GM18873 (cell line): ENCODE data around the gene TNFSF9.
"Not testable (repeated sequence)": the region's sequence is repeated elsewhere in the genome, so short reads cannot be mapped to it uniquely, and the experiment has no call there.

ENCODE experiments used
- ATAC-seq: cut with Tn5 transposase; IDR thresholded peaks from one replicate; pipeline ENCODE4 v1.9.1; 2021; ENCODE audit warnings: mild to moderate bottlenecking, moderate library complexity, moderate number of reproducible peaks; ENCODE audit not compliant: unreplicated experiment, low FRiP score

Gene TNFSF9

GRCh38 chr19:6531163-6531955, 533 bp downstream of the TNFSF9 start:
- ATAC-seq, result peak; percentile 13

DNA sequence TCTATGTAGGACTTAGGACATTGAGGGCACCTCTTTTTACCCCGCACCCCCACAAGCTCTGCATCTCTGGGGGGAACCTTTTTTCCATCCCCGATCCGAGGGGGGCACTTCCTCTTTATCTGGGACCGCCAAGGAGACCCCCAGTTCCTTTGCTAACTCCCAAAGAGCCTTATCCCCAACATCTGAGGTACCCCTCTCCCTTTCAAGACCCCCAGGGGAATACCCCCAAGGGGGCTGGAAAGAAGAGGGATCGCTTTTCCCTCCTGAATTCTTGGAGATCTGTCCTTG, 1.1 kb downstream of the TNFSF9 start:
- no peak for ATAC-seq

DNA sequence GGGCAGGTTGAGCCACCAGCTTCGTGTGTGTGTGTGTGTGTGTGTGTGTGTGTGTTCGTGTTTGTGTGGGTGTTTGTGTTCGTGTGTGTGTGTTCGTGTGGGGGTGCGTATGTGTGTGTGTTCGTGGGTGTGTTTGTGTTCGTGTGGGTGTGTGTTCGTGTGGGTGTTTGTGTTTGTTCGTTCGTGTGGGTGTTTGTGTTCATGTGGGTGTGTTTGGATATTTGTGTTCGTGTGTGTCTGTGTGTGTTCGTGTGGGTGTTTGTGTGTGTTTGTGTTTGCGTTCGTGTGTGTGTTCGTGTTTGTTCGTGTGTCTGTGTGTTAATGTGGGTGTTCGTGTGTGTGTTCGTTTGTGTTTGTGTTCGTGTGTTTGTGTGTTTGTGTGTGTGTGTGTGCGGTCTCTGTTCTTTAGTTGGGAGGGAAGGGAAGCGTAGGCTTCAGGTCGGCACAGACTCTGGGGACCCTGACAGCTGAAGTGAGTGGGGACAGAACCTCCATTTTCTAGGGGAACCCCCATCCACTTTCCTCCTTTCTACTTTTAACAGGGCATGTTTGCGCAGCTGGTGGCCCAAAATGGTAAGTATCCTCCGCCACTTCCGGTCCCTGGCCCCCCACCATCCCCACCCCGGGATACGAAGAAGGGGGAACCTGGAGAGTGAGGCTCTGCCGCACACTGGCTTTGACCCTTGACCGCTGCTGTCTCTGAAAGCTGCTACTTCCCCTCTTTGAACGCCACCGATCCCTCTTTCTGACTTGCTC, 1.6 kb downstream of the TNFSF9 start:
- no peak for ATAC-seq

DNA sequence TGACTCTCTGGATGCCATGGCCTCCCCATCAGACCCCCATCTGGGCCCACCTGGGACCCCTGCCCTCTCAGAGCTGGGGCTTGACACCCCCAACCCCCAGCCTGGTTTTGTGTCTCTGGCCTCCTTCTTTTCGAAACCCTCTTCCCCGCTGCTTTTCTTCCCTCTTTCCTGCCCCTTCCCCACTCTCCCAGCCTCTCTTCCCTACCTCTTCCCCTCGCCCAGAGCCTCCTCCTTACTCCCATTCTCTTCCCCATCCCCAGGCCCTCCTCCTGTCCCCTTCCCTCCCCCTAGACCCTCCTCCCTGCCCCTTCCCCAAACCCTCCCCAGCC, 2.1 kb downstream of the TNFSF9 start:
- ATAC-seq, result no peak

DNA sequence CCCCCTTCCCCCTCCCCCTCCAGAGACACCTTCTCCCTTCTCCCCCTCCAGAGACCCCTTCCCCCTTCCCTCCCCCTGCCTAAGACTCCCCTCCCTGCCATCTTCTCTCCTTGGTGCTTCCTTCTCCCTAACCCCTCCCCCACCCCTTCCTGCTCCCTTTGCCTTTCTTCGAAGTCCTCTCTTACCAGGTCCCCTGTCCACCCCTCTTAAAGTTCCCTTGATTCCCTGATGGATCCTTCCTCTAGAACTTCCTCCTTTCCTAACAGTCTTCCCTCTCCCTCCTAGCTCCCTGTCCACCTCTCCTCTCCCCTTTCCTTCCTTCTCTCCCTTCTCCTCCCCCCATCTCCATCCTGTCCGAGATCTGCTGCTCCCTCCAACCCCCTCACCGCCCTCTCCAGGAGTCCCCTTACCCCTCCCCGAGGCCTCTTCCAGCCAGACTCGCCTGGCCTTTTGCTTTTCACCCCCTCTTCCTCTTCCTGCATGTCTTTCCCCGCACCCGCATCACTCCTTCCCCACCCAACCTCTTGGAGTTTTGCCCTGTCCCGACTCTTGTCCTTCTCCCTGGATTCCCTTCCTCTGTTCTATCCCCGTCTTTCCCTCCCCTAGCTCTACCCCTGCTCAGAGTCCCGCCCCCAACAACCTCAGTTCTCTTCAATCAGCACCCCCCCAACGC, 3.1 kb downstream of the TNFSF9 start:
- no peak for ATAC-seq

- no peak for ATAC-seq
Measured at GRCh38 chr19:6534451-6535093, 3.7 kb downstream of the TNFSF9 start.

GRCh38 chr19:6535558-6536137, 4.8 kb downstream of the TNFSF9 start:
- ATAC-seq, result no peak

DNA sequence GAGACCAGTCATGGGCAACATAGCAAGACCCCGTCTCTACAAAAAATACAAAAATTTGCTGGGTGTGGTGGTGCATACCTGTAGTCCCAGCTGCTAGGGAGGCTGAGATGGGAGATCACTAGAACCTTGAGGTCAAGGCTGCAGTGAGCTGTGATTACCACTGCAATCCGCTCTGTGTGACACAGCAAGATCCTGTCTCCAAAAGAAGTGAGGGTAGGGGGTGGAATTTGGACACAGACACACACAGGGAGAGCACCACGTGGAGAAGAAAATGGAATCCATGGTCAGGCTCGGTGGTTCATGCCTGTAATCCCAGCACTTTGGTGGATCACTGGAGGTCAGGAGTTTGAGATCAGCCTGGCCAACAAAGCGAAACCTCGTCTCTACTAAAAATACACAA, 8.7 kb downstream of the TNFSF9 start:
- no peak for ATAC-seq

GRCh38 chr19:6540918-6541689, 10.3 kb downstream of the TNFSF9 start:
- ATAC-seq, result no peak

GRCh38 chr19:6543866-6544347, 13.1 kb downstream of the TNFSF9 start:
- no peak for ATAC-seq

GRCh38 chr19:6550679-6551078, 19.9 kb downstream of the TNFSF9 start:
- not testable (repeated sequence) for ATAC-seq

DNA sequence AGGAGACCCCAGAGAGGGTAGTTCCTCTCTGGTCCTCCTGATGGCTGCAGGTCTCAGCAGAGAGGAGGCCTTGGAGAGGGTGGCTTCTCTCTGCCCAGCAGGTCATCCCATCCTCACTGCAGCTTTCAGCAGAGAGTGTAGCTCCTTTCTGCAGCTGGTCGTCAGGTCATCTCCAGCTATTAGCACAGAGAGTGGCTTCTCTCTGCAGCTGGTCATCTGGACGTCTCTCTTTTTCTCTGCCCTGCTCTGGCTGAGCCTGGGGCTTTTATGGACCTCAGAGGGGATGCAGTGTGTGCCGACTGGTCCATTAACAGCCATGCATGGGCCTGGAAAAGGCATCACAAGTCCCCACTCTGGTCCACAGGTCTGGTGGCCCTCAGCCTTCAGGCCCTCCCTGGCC, 20.3 kb downstream of the TNFSF9 start:
- no peak for ATAC-seq

GRCh38 chr19:6551607-6552450, 21.0 kb downstream of the TNFSF9 start:
- no peak for ATAC-seq

DNA sequence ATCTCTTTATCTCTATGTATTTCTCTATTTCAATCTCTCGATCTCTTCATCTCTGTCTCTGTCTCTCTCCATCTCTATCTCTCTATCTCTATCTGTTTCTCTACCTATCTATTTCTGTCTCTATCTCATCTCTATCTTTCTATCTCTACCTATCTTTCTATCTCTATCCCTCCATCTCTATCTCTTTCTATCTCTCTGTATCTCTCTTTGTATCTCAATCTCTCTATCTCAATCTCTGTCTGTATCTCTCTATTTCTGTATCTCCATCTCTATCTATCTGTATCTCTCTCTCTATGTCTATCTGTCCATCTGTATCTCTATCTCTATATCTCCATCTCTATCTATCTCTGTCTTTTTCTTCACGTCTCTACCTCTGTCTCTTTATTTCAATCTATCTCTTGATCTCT, 25.2 kb downstream of the TNFSF9 start:
- no peak for ATAC-seq

DNA sequence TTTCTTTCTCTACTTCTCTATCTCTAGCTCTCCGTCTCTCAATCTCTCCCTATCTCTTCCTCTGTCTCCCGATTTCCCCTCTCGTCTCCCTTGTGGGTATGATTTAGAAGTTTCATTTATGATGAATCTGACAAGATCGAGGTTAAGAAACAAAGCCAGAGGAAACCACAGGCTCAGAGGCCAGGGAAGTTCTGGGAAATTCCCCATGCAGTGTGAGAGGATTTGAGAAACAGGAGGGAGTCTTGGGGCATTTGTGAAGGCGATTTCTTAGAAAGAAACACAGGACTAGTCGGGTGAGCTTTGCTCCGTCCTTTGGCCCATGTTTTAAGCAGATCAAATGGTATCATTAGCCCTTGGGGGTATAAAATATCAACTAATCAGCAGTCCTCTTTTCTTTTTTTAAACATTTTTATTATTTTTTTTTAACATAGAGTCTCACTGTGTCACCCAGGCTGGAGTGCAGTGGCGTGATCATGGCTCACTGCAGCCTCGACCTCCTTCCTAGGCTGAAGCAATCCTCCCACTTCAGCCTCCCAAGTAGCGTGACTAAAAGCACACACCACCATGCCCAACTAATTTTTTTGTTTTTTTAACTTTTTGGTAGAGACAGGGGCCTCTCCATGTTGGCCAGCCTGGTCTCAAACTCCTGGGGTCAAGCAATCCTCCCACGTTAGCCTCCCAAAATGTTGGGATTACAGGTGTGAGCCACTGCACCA, 25.8 kb downstream of the TNFSF9 start:
- ATAC-seq, result no peak

DNA sequence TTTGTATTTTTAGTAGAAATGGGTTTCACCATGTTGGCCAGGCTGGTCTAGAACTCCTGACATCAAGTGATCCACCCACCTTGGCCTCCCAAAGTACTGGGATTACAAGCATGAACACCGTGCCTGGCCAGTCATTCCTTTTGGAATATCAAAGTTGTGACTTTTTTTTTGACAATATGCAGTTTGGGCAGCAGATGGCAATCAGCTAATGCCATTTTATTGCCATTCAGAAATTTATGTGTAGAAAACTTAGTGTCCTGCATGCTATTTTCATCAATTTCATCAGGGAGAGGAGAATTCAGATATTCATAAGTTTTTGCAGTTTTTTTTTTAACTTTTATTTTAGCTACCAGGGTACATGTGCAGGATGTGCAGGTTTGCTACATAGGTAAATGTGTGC, 31.6 kb downstream of the TNFSF9 start:
- not testable (repeated sequence) for ATAC-seq

GRCh38 chr19:6564393-6564792, 33.6 kb downstream of the TNFSF9 start:
- ATAC-seq, result no peak

GRCh38 chr19:6566727-6567126, 35.9 kb downstream of the TNFSF9 start:
- ATAC-seq, result not testable (repeated sequence)
